ENCODE data around the gene ANKRD30B. TPM values are rescaled to one million over a fixed set of nuclear protein-coding genes. Genes with fewer than 3 reads are reported as not detected.
"Not testable (repeated sequence)": the region's sequence is repeated elsewhere in the genome, so short reads cannot be mapped to it uniquely, and the experiment has no call there.

ANKRD30B gene
- total and polyA plus RNA-seq, 2 of the 13 experiments (the other 11 are each of a cell fraction or from before 2014, with no cell fraction given): not detected

- POLR2A ChIA-PET; H3K27me3 ChIP-seq (ENCODE audit: control insufficient read depth in 1 of 2, insufficient read depth in 2 of 2, low read length in 2 of 2); H3K4me2 ChIP-seq (ENCODE audit: low read depth, low read length); H3K9me3 ChIP-seq (ENCODE audit: low read length); FAIRE-seq; ATAC-seq; H3K79me2 ChIP-seq (ENCODE audit: insufficient read depth, low read length); H2AFZ ChIP-seq (ENCODE audit: low read length); H4K20me1 ChIP-seq (ENCODE audit: insufficient read depth, low read length); intact Hi-C loops (cut with micrococcal nuclease; ENCODE audit: unreplicated experiment); DNase-seq (ENCODE audit: low spot score); H3K27ac ChIP-seq (ENCODE audit: extremely low read length, insufficient read depth, low read length); H3K36me3 ChIP-seq (replicated peaks in 1 of 2; ENCODE audit: control insufficient read depth in 1 of 2, insufficient read depth in 2 of 2, low read length in 2 of 2); H3K4me3 ChIP-seq (replicated peaks in 1 of 3; ENCODE audit: insufficient read depth in 1 of 3, low read depth in 2 of 3, low read length in 3 of 3); H3K4me1 ChIP-seq (ENCODE audit: insufficient read depth, low read length); CTCF ChIA-PET (ENCODE audit: low intra/inter-chr PET ratio, low total read pairs); H3K9ac ChIP-seq (ENCODE audit: insufficient read depth, low read depth, low read length); in situ Hi-C loops (cut with HindIII; ENCODE audit: extremely low pct_ligation_motif_present, low pct_unique_long_range_greater_than_20kb); BruUV-seq (replicated peaks): not testable (repeated sequence)
- WGBS (ENCODE audit: low lambda C conversion rate): 8% methylated on average over 7 of the region's 7 CpGs
Measured at GRCh38 chr18:14701286-14702040, 46.5 kb upstream of the ANKRD30B start.

DNA sequence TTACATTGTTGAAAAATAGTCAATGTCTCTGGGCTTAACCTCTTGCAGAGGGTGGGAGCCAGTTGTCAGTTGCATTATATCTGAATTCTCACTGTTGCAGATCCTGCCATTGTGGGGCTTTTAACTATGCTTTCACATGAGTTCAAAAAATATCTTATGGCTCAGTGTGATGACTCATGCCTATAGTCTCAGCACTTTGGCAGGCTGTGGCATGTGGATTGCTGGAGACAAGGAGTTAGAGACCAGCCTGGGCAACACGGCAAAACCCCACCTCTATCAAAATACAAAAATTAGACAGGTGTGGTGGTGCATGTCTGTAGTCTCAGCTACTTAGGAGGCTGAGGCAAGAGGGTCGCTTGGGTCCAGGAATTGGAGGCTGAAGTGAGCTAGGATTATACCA, 38.2 kb upstream of the ANKRD30B start:
- H2AFZ ChIP-seq (ENCODE audit: low read length); H3K4me2 ChIP-seq (ENCODE audit: low read depth, low read length); H4K20me1 ChIP-seq (ENCODE audit: insufficient read depth, low read length); CTCF ChIA-PET (ENCODE audit: low intra/inter-chr PET ratio, low total read pairs); H3K4me1 ChIP-seq (ENCODE audit: insufficient read depth, low read length); FAIRE-seq; BruUV-seq (replicated peaks); intact Hi-C loops (cut with micrococcal nuclease; ENCODE audit: unreplicated experiment); H3K9me3 ChIP-seq (ENCODE audit: low read length); H3K27me3 ChIP-seq (ENCODE audit: control insufficient read depth in 1 of 2, insufficient read depth in 2 of 2, low read length in 2 of 2); H3K79me2 ChIP-seq (ENCODE audit: insufficient read depth, low read length); H3K4me3 ChIP-seq (replicated peaks in 1 of 3; ENCODE audit: insufficient read depth in 1 of 3, low read depth in 2 of 3, low read length in 3 of 3); in situ Hi-C loops (cut with HindIII; ENCODE audit: extremely low pct_ligation_motif_present, low pct_unique_long_range_greater_than_20kb); POLR2A ChIA-PET; H3K36me3 ChIP-seq (replicated peaks in 1 of 2; ENCODE audit: control insufficient read depth in 1 of 2, insufficient read depth in 2 of 2, low read length in 2 of 2); ATAC-seq; H3K27ac ChIP-seq (ENCODE audit: extremely low read length, insufficient read depth, low read length); H3K9ac ChIP-seq (ENCODE audit: insufficient read depth, low read depth, low read length); DNase-seq (ENCODE audit: low spot score): not testable (repeated sequence)
- 0% methylated on average over 2 of the region's 2 CpGs for WGBS (ENCODE audit: low lambda C conversion rate)

DNA sequence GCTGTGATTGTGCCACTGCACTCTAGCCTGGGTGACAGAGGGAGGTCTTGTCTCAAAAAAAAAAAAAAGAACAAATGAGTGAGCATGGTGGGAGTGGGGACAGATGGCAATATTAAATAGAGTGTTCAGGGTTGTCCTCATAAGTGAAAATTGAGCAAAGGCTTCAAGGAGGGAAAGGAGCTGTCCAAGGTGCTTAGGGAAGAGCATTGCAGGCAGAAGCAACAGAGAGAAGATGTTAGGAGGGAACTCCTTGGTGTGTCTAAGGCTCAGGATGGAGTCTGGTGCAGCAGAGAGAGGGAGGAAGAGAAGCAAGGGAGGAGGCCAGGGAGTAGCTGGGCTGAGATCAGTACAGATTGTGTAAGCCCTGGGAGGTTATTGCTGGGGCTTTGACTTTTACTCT, 26.4 kb upstream of the ANKRD30B start:
- H3K4me3 ChIP-seq (replicated peaks in 1 of 3; ENCODE audit: insufficient read depth in 1 of 3, low read depth in 2 of 3, low read length in 3 of 3); H3K27ac ChIP-seq (ENCODE audit: extremely low read length, insufficient read depth, low read length); in situ Hi-C loops (cut with HindIII; ENCODE audit: extremely low pct_ligation_motif_present, low pct_unique_long_range_greater_than_20kb); BruUV-seq (replicated peaks); ATAC-seq; H3K9ac ChIP-seq (ENCODE audit: insufficient read depth, low read depth, low read length); DNase-seq (ENCODE audit: low spot score); CTCF ChIA-PET (ENCODE audit: low intra/inter-chr PET ratio, low total read pairs); H3K9me3 ChIP-seq (ENCODE audit: low read length); intact Hi-C loops (cut with micrococcal nuclease; ENCODE audit: unreplicated experiment); H3K27me3 ChIP-seq (ENCODE audit: control insufficient read depth in 1 of 2, insufficient read depth in 2 of 2, low read length in 2 of 2); H4K20me1 ChIP-seq (ENCODE audit: insufficient read depth, low read length); H3K36me3 ChIP-seq (replicated peaks in 1 of 2; ENCODE audit: control insufficient read depth in 1 of 2, insufficient read depth in 2 of 2, low read length in 2 of 2); H3K79me2 ChIP-seq (ENCODE audit: insufficient read depth, low read length); H3K4me1 ChIP-seq (ENCODE audit: insufficient read depth, low read length); H3K4me2 ChIP-seq (ENCODE audit: low read depth, low read length); FAIRE-seq; H2AFZ ChIP-seq (ENCODE audit: low read length); POLR2A ChIA-PET: not testable (repeated sequence)

DNA sequence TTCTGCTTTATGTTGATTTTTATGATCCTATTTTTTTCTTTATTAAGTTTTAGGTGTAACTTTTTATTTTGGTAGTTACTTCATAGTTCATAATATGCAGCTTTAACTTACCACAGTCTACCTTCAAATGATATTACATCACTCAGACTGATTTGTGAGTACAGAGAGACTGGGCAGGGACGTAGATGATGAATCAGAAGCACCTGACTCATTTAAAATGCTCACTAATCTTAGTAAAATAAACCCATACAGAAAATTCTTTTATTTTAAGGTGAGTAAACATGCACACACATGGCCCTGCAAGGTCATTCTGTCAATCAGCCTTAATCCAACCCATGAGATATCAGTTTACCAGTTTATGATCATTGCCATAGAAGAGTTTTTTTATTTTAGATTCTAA, 8.9 kb upstream of the ANKRD30B start:
- H2AFZ ChIP-seq (ENCODE audit: low read length); intact Hi-C loops (cut with micrococcal nuclease; ENCODE audit: unreplicated experiment); H3K36me3 ChIP-seq (replicated peaks in 1 of 2; ENCODE audit: control insufficient read depth in 1 of 2, insufficient read depth in 2 of 2, low read length in 2 of 2); H3K27ac ChIP-seq (ENCODE audit: extremely low read length, insufficient read depth, low read length); H3K4me1 ChIP-seq (ENCODE audit: insufficient read depth, low read length); ATAC-seq; BruUV-seq (replicated peaks); H3K79me2 ChIP-seq (ENCODE audit: insufficient read depth, low read length); DNase-seq (ENCODE audit: low spot score); POLR2A ChIA-PET; H3K9ac ChIP-seq (ENCODE audit: insufficient read depth, low read depth, low read length); H3K4me2 ChIP-seq (ENCODE audit: low read depth, low read length); in situ Hi-C loops (cut with HindIII; ENCODE audit: extremely low pct_ligation_motif_present, low pct_unique_long_range_greater_than_20kb); H3K27me3 ChIP-seq (ENCODE audit: control insufficient read depth in 1 of 2, insufficient read depth in 2 of 2, low read length in 2 of 2); H4K20me1 ChIP-seq (ENCODE audit: insufficient read depth, low read length); CTCF ChIA-PET (ENCODE audit: low intra/inter-chr PET ratio, low total read pairs); FAIRE-seq; H3K9me3 ChIP-seq (ENCODE audit: low read length); H3K4me3 ChIP-seq (replicated peaks in 1 of 3; ENCODE audit: insufficient read depth in 1 of 3, low read depth in 2 of 3, low read length in 3 of 3): not testable (repeated sequence)
- 0% methylated on average over 1 of the region's 1 CpG for WGBS (ENCODE audit: low lambda C conversion rate)

Measured in HepG2 (cell line).